K562 (cell line): ENCODE results near the gene SLC4A1. TPM values are rescaled to one million over a fixed set of nuclear protein-coding genes. Genes with fewer than 3 reads are reported as not detected.

Experiments
- CBX1 ChIP-seq: sonication (generic); IDR thresholded peaks from 2 replicates; pipeline ENCODE4 v1.6.1; 2016; ENCODE audit warnings: antibody characterized with exemption, low read depth, mild to moderate bottlenecking
- CGGBP1 ChIP-seq: fragments of 250-450 bp; sonication (Bioruptor Pico); IDR thresholded peaks from 2 replicates; pipeline ENCODE4 v1.9.0; 2021; ENCODE audit warnings: mild to moderate bottlenecking
- CHD7 ChIP-seq: fragments of 200-600 bp; sonication (generic); IDR thresholded peaks from one replicate; pipeline ENCODE4 v1.6.1; 2012; ENCODE audit warnings: mild to moderate bottlenecking, low read depth, low read length, inconsistent platforms
- FOS ChIP-seq: IDR thresholded peaks from 3 replicates; pipeline ENCODE4 v1.6.1; 2011; ENCODE audit not compliant: insufficient read length; ENCODE audit errors: extremely low read depth
- KLF10 ChIP-seq: fragments of 250-450 bp; sonication (Bioruptor Pico); IDR thresholded peaks from 2 replicates; pipeline ENCODE4 v1.6.1; 2021; ENCODE audit warnings: matching md5 sums
- MAFK ChIP-seq: IDR thresholded peaks from 2 replicates; pipeline ENCODE4 v1.6.1; 2011; ENCODE audit warnings: low read length, improper control_type of control experiment
- POLR2AphosphoS5 ChIP-seq: IDR thresholded peaks from 2 replicates; pipeline ENCODE4 v1.6.1; 2011; ENCODE audit warnings: mild to moderate bottlenecking, low read depth, low read length, moderate library complexity; ENCODE audit not compliant: control insufficient read depth, insufficient read depth
- SMARCA4 ChIP-seq: fragments of 450-650 bp; IDR thresholded peaks from 2 replicates; pipeline ENCODE4 v1.6.1; 2016
- YBX1 ChIP-seq: fragments of 450-650 bp; IDR thresholded peaks from 2 replicates; pipeline ENCODE4 v1.7.1; 2016; ENCODE audit warnings: mild to moderate bottlenecking
- ZBTB7A ChIP-seq: IDR thresholded peaks from 2 replicates; pipeline ENCODE4 v1.6.1; 2011; ENCODE audit warnings: low read depth, mild to moderate bottlenecking, low read length, moderate library complexity, borderline replicate concordance; ENCODE audit not compliant: control insufficient read depth
- polyA plus RNA-seq, 8 experiments: library from polyadenylated mRNA; depleted of rRNA in 4 of 8; stranded (reverse) in 5 of 8; unstranded in 3 of 8; fragments of >200 nt; fragmentation: Nextera tagmentation in 2 of 8; fragmentation: Illumina TruSeq in 1 of 8; extraction: Ambion mirVana in 2 of 8; extraction: Trizol in 1 of 8; gene quantifications; 2 replicates each; pipeline versions ENCODE4 v1.2.1 to v1.2.3, GENCODE V29; 2011 to 2014; ENCODE audit warnings: inconsistent platforms in 1 of 8, missing spikeins in 1 of 8
- total RNA-seq, 7 experiments: library from RNA; depleted of rRNA in 6 of 7; stranded (reverse); fragments of >200 nt in 6 of 7; fragmentation: Illumina TruSeq in 2 of 7; extraction: Trizol in 2 of 7; gene quantifications; 2 replicates each; pipeline versions ENCODE4 v1.2.1 to v1.2.3, GENCODE V29; 2011 to 2021; ENCODE audit warnings: low replicate concordance in 1 of 7
- TF ChIP-seq, protein P1 (sequence below), 2 experiments: fragments of 450-650 bp in 1 of 2; sonication (generic) in 1 of 2; formaldehyde crosslinking in 1 of 2; IDR thresholded peaks in 1 of 2; conservative IDR thresholded peaks in 1 of 2; 2 replicates each; pipeline versions ENCODE4 v1.6.1 to v1.8.1; 2016 to 2023; ENCODE audit warnings: mild to moderate bottlenecking in 2 of 2, moderate library complexity in 2 of 2, inconsistent platforms in 1 of 2, missing genetic modification reagents in 1 of 2
- TF ChIP-seq, protein P2 (sequence below): fragments of 250-450 bp; sonication (Bioruptor Pico); IDR thresholded peaks from 2 replicates; pipeline ENCODE4 v1.8.0; 2022; ENCODE audit warnings: inconsistent platforms, mild to moderate bottlenecking, moderate library complexity, borderline replicate concordance

SLC4A1 gene
- total and polyA plus RNA-seq, 9 of the 15 experiments (the other 6 are each of a cell fraction or from before 2014, with no cell fraction given) = 0.14 to 1.00 (median 0.53) TPM

DNA sequence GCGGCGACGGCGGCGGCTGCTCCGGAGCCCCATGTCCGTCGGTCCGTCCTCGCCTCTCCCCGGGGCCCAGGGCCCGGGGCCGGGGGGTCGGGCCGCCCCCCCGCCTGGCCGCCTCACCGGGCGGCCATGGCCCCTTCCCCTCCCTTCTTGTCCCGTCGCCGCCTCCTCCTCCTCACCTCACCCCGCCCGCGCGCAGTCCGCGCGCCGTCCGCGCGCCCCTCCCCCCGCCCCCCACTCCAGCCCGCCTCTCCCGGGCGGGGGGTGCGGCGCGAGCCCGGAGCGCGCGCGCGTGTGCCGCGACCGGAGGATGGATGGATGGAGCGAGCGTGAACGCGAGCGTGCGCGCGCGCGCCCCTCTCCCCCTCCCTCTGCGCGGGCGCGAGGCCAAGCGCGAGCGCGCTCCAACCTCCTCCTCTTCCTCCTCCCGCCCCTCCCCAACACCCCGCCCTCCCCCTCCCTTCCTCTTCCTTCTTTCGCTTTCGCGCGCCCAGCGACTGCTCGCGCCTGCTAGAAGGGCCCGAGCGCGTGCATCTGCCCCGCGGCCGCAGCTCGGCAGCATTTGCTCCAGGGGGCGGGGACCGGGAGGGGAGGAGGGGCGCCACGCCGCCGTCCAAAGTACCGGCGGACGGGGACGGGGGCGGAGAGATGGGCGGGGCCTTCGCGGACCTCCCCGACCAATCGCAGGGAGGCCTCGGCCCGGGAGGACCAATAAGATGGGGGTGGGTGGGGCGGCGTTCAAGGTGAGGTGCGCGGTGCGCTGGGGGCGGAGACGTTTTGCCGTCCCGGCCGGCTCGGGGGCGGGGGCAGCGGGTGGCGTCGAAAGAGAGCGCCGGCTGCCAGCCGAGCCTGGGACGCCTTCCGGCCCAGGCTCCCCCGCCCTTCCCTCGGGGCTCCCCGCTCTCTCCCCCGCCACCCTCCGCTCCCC is 68.1 kb downstream of the SLC4A1 start, which contains the start of gene ATXN7L3 (continued):
- no peak for TF ChIP-seq CHD7
- no peak for TF ChIP-seq YBX1
- TF ChIP-seq, protein P1, sequence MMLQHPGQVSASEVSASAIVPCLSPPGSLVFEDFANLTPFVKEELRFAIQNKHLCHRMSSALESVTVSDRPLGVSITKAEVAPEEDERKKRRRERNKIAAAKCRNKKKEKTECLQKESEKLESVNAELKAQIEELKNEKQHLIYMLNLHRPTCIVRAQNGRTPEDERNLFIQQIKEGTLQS (IDR thresholded peaks at IDR 0.05) = no peak
- TF ChIP-seq, protein P1 (CRISPR knock-in tag; conservative IDR thresholded peaks at IDR 0.05) = no peak
- 0 out of 2 replicates have a peak, but pooled peaks have one; percentile 46 for TF ChIP-seq CBX1
- 0 out of 2 replicates have a peak, but pooled peaks have one; percentile 5 for TF ChIP-seq POLR2AphosphoS5
- TF ChIP-seq KLF10 (CRISPR knock-in tag) = no peak
- no peak for TF ChIP-seq SMARCA4
- peak; percentile 79; the same call in 1 of the 2 replicates for TF ChIP-seq ZBTB7A
- TF ChIP-seq MAFK = no peak
- TF ChIP-seq CGGBP1 (CRISPR knock-in tag) = no peak
- peak; percentile 87 for TF ChIP-seq FOS
- TF ChIP-seq, protein P2, sequence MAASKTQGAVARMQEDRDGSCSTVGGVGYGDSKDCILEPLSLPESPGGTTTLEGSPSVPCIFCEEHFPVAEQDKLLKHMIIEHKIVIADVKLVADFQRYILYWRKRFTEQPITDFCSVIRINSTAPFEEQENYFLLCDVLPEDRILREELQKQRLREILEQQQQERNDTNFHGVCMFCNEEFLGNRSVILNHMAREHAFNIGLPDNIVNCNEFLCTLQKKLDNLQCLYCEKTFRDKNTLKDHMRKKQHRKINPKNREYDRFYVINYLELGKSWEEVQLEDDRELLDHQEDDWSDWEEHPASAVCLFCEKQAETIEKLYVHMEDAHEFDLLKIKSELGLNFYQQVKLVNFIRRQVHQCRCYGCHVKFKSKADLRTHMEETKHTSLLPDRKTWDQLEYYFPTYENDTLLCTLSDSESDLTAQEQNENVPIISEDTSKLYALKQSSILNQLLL (CRISPR knock-in tag) = no peak
